H1 (cell line): ENCODE data around the gene MAP7D1. TPM values are rescaled to one million over a fixed set of nuclear protein-coding genes. Genes with fewer than 3 reads are reported as not detected.

ENCODE experiments used
- CTCF ChIA-PET: fragments of 300-600 bp; sonication (Branson Sonifier 250); formaldehyde crosslinking; loops from one replicate; lab custom pipeline; 2021; ENCODE audit not compliant: partially characterized antibody; lab: Charles Lee
- POLR2A ChIA-PET: fragments of 300-600 bp; sonication (Branson Sonifier 250); formaldehyde crosslinking; loops from one replicate; lab custom pipeline; 2021; ENCODE audit warnings: inconsistent platforms; ENCODE audit not compliant: partially characterized antibody; lab: Charles Lee
- DNase-seq, 2 experiments: peaks; one replicate each; pipeline versions ENCODE4 v3.0.0 to v3.0.0-alpha.2; 2010 to 2022; ENCODE audit warnings: low spot score in 2 of 2, low read depth in 1 of 2, mixed read lengths in 1 of 2
- FAIRE-seq: peaks from 2 replicates; lab custom pipeline; 2011; peaks lifted over from hg19 to GRCh38; lab: Jason Lieb, UNC
- H2AFZ ChIP-seq: 2 replicates; pipeline ENCODE4 v1.8.1; 2012; ENCODE audit warnings: low read length, inconsistent platforms
- H2AK5ac ChIP-seq: 2 replicates; pipeline ENCODE4 v1.6.1; 2013; ENCODE audit warnings: low read depth, low read length
- H2BK120ac ChIP-seq: replicated peaks from 2 replicates; pipeline ENCODE3; 2013; ENCODE audit warnings: low read depth, low read length, inconsistent platforms
- H2BK12ac ChIP-seq: 2 replicates; pipeline ENCODE4 v1.6.1; 2013; ENCODE audit warnings: low read depth, low read length
- H2BK15ac ChIP-seq: 2 replicates; pipeline ENCODE4 v1.6.1; 2013; ENCODE audit warnings: low read length
- H2BK20ac ChIP-seq: 2 replicates; pipeline ENCODE4 v1.6.1; 2013; ENCODE audit warnings: low read length
- H2BK5ac ChIP-seq: 2 replicates; pipeline ENCODE4 v1.6.1; 2013; ENCODE audit warnings: low read depth, low read length
- H3K14ac ChIP-seq: 2 replicates; pipeline ENCODE4 v1.6.1; 2013; ENCODE audit warnings: inconsistent platforms; ENCODE audit not compliant: insufficient read length
- H3K18ac ChIP-seq: 2 replicates; pipeline ENCODE4 v1.6.1; 2013; ENCODE audit warnings: low read length; ENCODE audit errors: extremely low read depth
- H3K23ac ChIP-seq: 2 replicates; pipeline ENCODE4 v1.6.1; 2013; ENCODE audit warnings: inconsistent platforms; ENCODE audit not compliant: insufficient read length
- H3K23me2 ChIP-seq: 2 replicates; pipeline ENCODE4 v1.6.1; 2013; ENCODE audit warnings: low read depth, low read length
- H3K27ac ChIP-seq: 2 replicates; pipeline ENCODE4 v1.6.1; 2011; ENCODE audit warnings: low read depth, low read length, inconsistent platforms
- H3K27me3 ChIP-seq, 4 experiments: replicated peaks in 1 of 4; 1 replicate in 1 of 4; 2 replicates in 3 of 4; pipeline versions ENCODE4 v1.6.1 to v1.8.1; 2011 to 2013; ENCODE audit warnings: low read length in 3 of 4, mild to moderate bottlenecking in 3 of 4, inconsistent platforms in 2 of 4, mixed read lengths in 2 of 4, moderate library complexity in 1 of 4; ENCODE audit not compliant: control insufficient read depth in 3 of 4, insufficient read depth in 3 of 4; ENCODE audit errors: extremely low read depth in 1 of 4
- H3K36me3 ChIP-seq, 4 experiments: 2 replicates each; pipeline versions ENCODE4 v1.6.1 to v1.8.1; 2011 to 2013; ENCODE audit warnings: mild to moderate bottlenecking in 4 of 4, low read length in 3 of 4, moderate library complexity in 2 of 4, control low read depth in 1 of 4, inconsistent platforms in 1 of 4; ENCODE audit not compliant: insufficient read depth in 4 of 4, control insufficient read depth in 2 of 4
- H3K4ac ChIP-seq: replicated peaks from 2 replicates; pipeline ENCODE3; 2013; ENCODE audit warnings: low read length, low read depth, mixed read lengths, inconsistent platforms; ENCODE audit not compliant: insufficient read length
- H3K4me1 ChIP-seq, 4 experiments: replicated peaks in 1 of 4; 1 replicate in 1 of 4; 2 replicates in 3 of 4; pipeline versions ENCODE4 v1.6.1 to v1.8.1; 2011 to 2013; ENCODE audit warnings: low read length in 3 of 4, inconsistent platforms in 2 of 4, mixed read lengths in 1 of 4; ENCODE audit not compliant: insufficient read depth in 4 of 4, control insufficient read depth in 3 of 4
- H3K4me2 ChIP-seq, 2 experiments: 2 replicates each; pipeline versions ENCODE4 v1.6.1 to v1.8.1; 2011 to 2013; ENCODE audit warnings: low read depth in 2 of 2, low read length in 2 of 2, control low read depth in 1 of 2, inconsistent platforms in 1 of 2, mild to moderate bottlenecking in 1 of 2; ENCODE audit not compliant: insufficient read depth in 1 of 2
- H3K4me3 ChIP-seq, 4 experiments: fragments of 200-600, 300-600 bp in 1 of 4; sonication (generic), shearing (Covaris generic), sonication (Bioruptor Twin) in 1 of 4; 2 replicates each; pipeline versions ENCODE4 v1.5.1 to v1.8.1; 2011 to 2016; ENCODE audit warnings: low read length in 4 of 4, low read depth in 3 of 4, control low read depth in 2 of 4, inconsistent platforms in 2 of 4, mild to moderate bottlenecking in 2 of 4, mixed read lengths in 1 of 4, moderate library complexity in 1 of 4; ENCODE audit not compliant: insufficient read depth in 2 of 4; ENCODE audit errors: extremely low read depth in 1 of 4
- H3K56ac ChIP-seq: replicated peaks from 2 replicates; pipeline ENCODE3; 2013; ENCODE audit warnings: low read depth, mild to moderate bottlenecking, mixed read lengths, low read length, inconsistent platforms; ENCODE audit not compliant: insufficient read length
- H3K79me1 ChIP-seq: 2 replicates; pipeline ENCODE4 v1.6.1; 2013; ENCODE audit warnings: low read depth, low read length, control low read depth
- H3K79me2 ChIP-seq, 2 experiments: 2 replicates each; pipeline versions ENCODE4 v1.6.1 to v1.8.1; 2012 to 2013; ENCODE audit warnings: low read length in 2 of 2, mild to moderate bottlenecking in 2 of 2, inconsistent platforms in 1 of 2; ENCODE audit not compliant: insufficient read depth in 2 of 2, control insufficient read depth in 1 of 2
- H3K9ac ChIP-seq, 4 experiments: replicated peaks in 1 of 4; 1 replicate in 1 of 4; 2 replicates in 3 of 4; pipeline versions ENCODE4 v1.6.1 to v1.8.1; 2011 to 2013; ENCODE audit warnings: low read depth in 3 of 4, low read length in 3 of 4, control low read depth in 2 of 4, mild to moderate bottlenecking in 2 of 4, moderate library complexity in 2 of 4, inconsistent platforms in 1 of 4; ENCODE audit errors: extremely low read depth in 1 of 4
- H3K9me3 ChIP-seq, 2 experiments: 2 replicates each; pipeline versions ENCODE4 v1.6.1 to v1.8.1; 2012 to 2013; ENCODE audit warnings: mild to moderate bottlenecking in 2 of 2, moderate library complexity in 2 of 2, control low read depth in 1 of 2, inconsistent platforms in 1 of 2, low read depth in 1 of 2, low read length in 1 of 2, mixed read lengths in 1 of 2; ENCODE audit not compliant: insufficient read depth in 2 of 2
- H4K20me1 ChIP-seq, 2 experiments: replicated peaks in 1 of 2; 2 replicates each; pipeline versions ENCODE3 to v1.8.1; 2011 to 2013; ENCODE audit warnings: inconsistent platforms in 2 of 2, low read length in 2 of 2, mild to moderate bottlenecking in 1 of 2; ENCODE audit not compliant: insufficient read depth in 2 of 2, control insufficient read depth in 1 of 2
- H4K5ac ChIP-seq: 2 replicates; pipeline ENCODE4 v1.6.1; 2013; ENCODE audit warnings: low read length, low read depth, mixed read lengths, inconsistent platforms; ENCODE audit not compliant: insufficient read length
- H4K8ac ChIP-seq: 2 replicates; pipeline ENCODE4 v1.8.0; 2013; ENCODE audit warnings: mild to moderate bottlenecking, moderate library complexity, low read length, inconsistent platforms; ENCODE audit not compliant: insufficient read depth; ENCODE audit errors: extremely low read depth
- H4K91ac ChIP-seq: replicated peaks from 2 replicates; pipeline ENCODE3; 2013; ENCODE audit warnings: low read length, mixed read lengths, inconsistent platforms; ENCODE audit not compliant: insufficient read length
- CTBP2 ChIP-seq: IDR thresholded peaks from 2 replicates; pipeline ENCODE4 v1.7.0; 2011; ENCODE audit warnings: borderline replicate concordance, mild to moderate bottlenecking, moderate library complexity, mixed read lengths, low read length; ENCODE audit not compliant: insufficient read depth, insufficient read length
- E2F6 ChIP-seq: IDR thresholded peaks from 2 replicates; pipeline ENCODE4 v1.6.1; 2012; ENCODE audit warnings: inconsistent platforms
- KDM4A ChIP-seq: IDR thresholded peaks from one replicate; pipeline ENCODE4 v1.7.1; 2012; ENCODE audit warnings: low read depth, mild to moderate bottlenecking, moderate library complexity, low read length, inconsistent platforms; ENCODE audit not compliant: severe bottlenecking
- PHF8 ChIP-seq: fragments of 200-600 bp; sonication (generic); conservative IDR thresholded peaks from 2 replicates; pipeline ENCODE4 v1.7.1; 2012; ENCODE audit warnings: low read depth, mild to moderate bottlenecking, inconsistent platforms, low read length, moderate library complexity
- POLR2A ChIP-seq, 2 experiments: IDR thresholded peaks; 1 replicate in 1 of 2; 2 replicates in 1 of 2; pipeline ENCODE4 v1.6.1; 2011; ENCODE audit warnings: low read depth in 2 of 2, low read length in 2 of 2, mild to moderate bottlenecking in 2 of 2; ENCODE audit errors: control extremely low read depth in 1 of 2
- RAD21 ChIP-seq, 2 experiments: IDR thresholded peaks in 1 of 2; conservative IDR thresholded peaks in 1 of 2; 2 replicates each; pipeline ENCODE4 v1.6.1; 2011; ENCODE audit warnings: low read depth in 2 of 2, low read length in 2 of 2, improper control_type of control experiment in 1 of 2, inconsistent platforms in 1 of 2, mild to moderate bottlenecking in 1 of 2, moderate library complexity in 1 of 2
- TEAD4 ChIP-seq: IDR thresholded peaks from 2 replicates; pipeline ENCODE4 v1.6.1; 2012; ENCODE audit warnings: low read depth, low read length, inconsistent platforms, mixed read lengths
- USF2 ChIP-seq: IDR thresholded peaks from 2 replicates; pipeline ENCODE4 v1.6.1; 2011; ENCODE audit warnings: low read length, improper control_type of control experiment
- WGBS, 2 experiments: shearing (Covaris generic) in 1 of 2; methylation state at CpG; one replicate each; pipeline versions ENCODE4 v1.1.6 to v1.1.7; 2013 to 2015; ENCODE audit warnings: low lambda C conversion rate in 2 of 2, mixed read lengths in 2 of 2, inconsistent platforms in 1 of 2, low coverage in 1 of 2, missing lambda C conversion rate in 1 of 2; ENCODE audit not compliant: insufficient replicate concordance in 2 of 2, insufficient coverage in 1 of 2, insufficient read length in 1 of 2; ENCODE audit errors: extremely low coverage in 1 of 2, missing lambda C conversion rate in 1 of 2; 5-methylcytosine and 5-hydroxymethylcytosine counted together
- polyA plus RNA-seq, 7 experiments: library from polyadenylated mRNA; depleted of rRNA in 3 of 7; stranded (reverse) in 5 of 7; unstranded in 2 of 7; fragments of >200 nt in 5 of 7; fragments of 200-250 nt in 2 of 7; gene quantifications; 1 replicate in 5 of 7; 2 replicates in 1 of 7; 4 replicates in 1 of 7; pipeline versions ENCODE4 v1.2.1 to v1.2.3, GENCODE V29; 2011 to 2013; ENCODE audit warnings: missing spikeins in 2 of 7, mixed read lengths in 2 of 7
- total RNA-seq: library from RNA; stranded (reverse); fragmentation: NEBNext Ultra II Directional; extraction: Animal tissue kit (Norgen Biotek cat#: 25700); gene quantifications from 2 replicates; pipeline ENCODE4 v1.2.1, GENCODE V29; 2021

Gene MAP7D1
- total and polyA plus RNA-seq, 2 of the 8 experiments (the other 6 are each of a cell fraction or from before 2014, with no cell fraction given), result 18.2 to 52.4 TPM

GRCh38 chr1:36156329-36157114 lies 562 bp downstream of the MAP7D1 start:
- POLR2A ChIA-PET, result interaction anchor here (0.9 to 5.1 kb wide), 15 partner anchors 7 to 230 kb away, joined by 3 to 44 read pairs (median 5); partner anchors contain the start of genes EVA1B, SH3D21, THRAP3 and TRAPPC3
- CTCF ChIA-PET, result interaction anchor here (1.1 to 10.1 kb wide), 5 partner anchors 17 to 129 kb away, joined by 3 to 261 read pairs (median 6); no protein-coding TSS in a partner anchor
- TF ChIP-seq KDM4A, result peak; percentile 74
- TF ChIP-seq POLR2A (IDR thresholded peaks at IDR 0.05; ENCODE audit: control extremely low read depth in 1 of 2, low read depth in 2 of 2, low read length in 2 of 2), result 0 out of 3 replicates have a peak, but pooled peaks of 1 of the 2 experiments have one; percentile 12
- TF ChIP-seq TEAD4, result 0 out of 2 replicates have a peak, but pooled peaks have one; percentile 21
- no peak for TF ChIP-seq USF2
- peak; percentile 73 for TF ChIP-seq CTBP2
- TF ChIP-seq E2F6, result peak; percentile 22; the same call in 1 of the 2 replicates
- TF ChIP-seq PHF8, result 0 out of 2 replicates have a peak, but pooled peaks have one; percentile 4
- no peak; a peak in 1 of 4 replicates for TF ChIP-seq RAD21 (IDR thresholded peaks at IDR 0.05 in 1 of 2, conservative IDR thresholded peaks at IDR 0.05 in 1 of 2; ENCODE audit: low read depth in 2 of 2, low read length in 2 of 2)

More at GRCh38 chr1:36156329-36157114, 562 bp downstream of the MAP7D1 start:
- Histone ChIP-seq H2BK15ac (no peak overlapping the region), H3K9me3 (no peaks in the 10 kb centered on the region), H3K4me2 (peak overlapping the region; percentile 88 to 96), H3K79me2 (peaks cover 0 to 30% of the 10 kb centered on the region in 2 experiments; a peak in 3 of 4 replicates), H4K20me1 (peaks cover 0 to 9% of the 10 kb centered on the region in 2 experiments), H2BK20ac (no peak overlapping the region), H3K27me3 (peaks cover 11 to 29% (median 25%) of the 10 kb centered on the region in 4 experiments), H3K36me3 (no peaks in the 10 kb centered on the region), H3K27ac (no peak overlapping the region), H3K18ac (peak overlapping the region; percentile 93), H2BK12ac (no peak overlapping the region), H3K23ac (no peak overlapping the region), H2AFZ (no peak overlapping the region), H4K8ac (peak overlapping the region; percentile 75), H3K14ac (no peak overlapping the region), H3K23me2 (peaks cover 11% of the 10 kb centered on the region), H3K4me3 (peak overlapping the region; percentile 64 to 96 (median 76)), H2AK5ac (no peak overlapping the region), H2BK120ac (no peak overlapping the region), H4K91ac (peak overlapping the region; percentile 44), H2BK5ac (peak overlapping the region; percentile 52; the same call in 1 of the 2 replicates), H3K9ac (peak overlapping the region in 3 of 4 experiments; percentile 25 to 92 (median 67); a peak in 5 of 7 replicates), H3K4ac (no peak overlapping the region), H3K56ac (no peak overlapping the region), H4K5ac (peak overlapping the region; percentile 34), H3K4me1 (peaks cover 0 to 26% (median 15%) of the 10 kb centered on the region in 4 experiments; a peak in 6 of 7 replicates), H3K79me1 (peaks cover 12% of the 10 kb centered on the region)
- WGBS, 2 experiments, result 0% methylated on average over 31 of the region's 69 CpGs; no CpG with 5 or more reads in 1 of the 2 experiments
- FAIRE-seq (no peak), DNase-seq (peak in 1 of 2 experiments; percentile 86)
